PC-9 (cell line): ENCODE results near the gene AOC1. TPM values are rescaled to one million over a fixed set of nuclear protein-coding genes. Genes with fewer than 3 reads are reported as not detected.

Source experiments
- BruUV-seq: library from RNA; stranded (reverse); fragments of 400-500 nt; replicated peaks from 2 replicates; lab custom pipeline; 2021; lab: Mats Ljungman, UMichigan
- CTCF ChIA-PET: fragments of 300-600 bp; sonication (Branson Sonifier 250); formaldehyde crosslinking; loops from one replicate; lab custom pipeline; 2022; ENCODE audit warnings: antibody characterized with exemption; lab: Charles Lee
- POLR2A ChIA-PET: fragments of 300-600 bp; sonication (Branson Sonifier 250); formaldehyde crosslinking; loops from one replicate; lab custom pipeline; 2022; ENCODE audit warnings: antibody characterized with exemption; ENCODE audit not compliant: unreplicated experiment; lab: Charles Lee
- DNase-seq, 2 experiments: peaks; one replicate each; pipeline versions ENCODE4 v3.0.0 to v3.0.0-alpha.2; 2015 to 2022; ENCODE audit warnings: mixed read lengths in 1 of 2
- H2AFZ ChIP-seq: fragments of 200-600 bp; sonication (generic); 2 replicates; pipeline ENCODE4 v1.8.1; 2017; ENCODE audit warnings: antibody characterized with exemption
- H3F3A ChIP-seq: fragments of 200-600 bp; sonication (generic); 2 replicates; pipeline ENCODE4 v1.8.1; 2017; ENCODE audit warnings: antibody characterized with exemption, mild to moderate bottlenecking, low read depth; ENCODE audit not compliant: insufficient read depth
- H3K27ac ChIP-seq: fragments of 200-600 bp; sonication (generic); 2 replicates; pipeline ENCODE4 v1.6.1; 2016; ENCODE audit warnings: mixed run types
- H3K27me3 ChIP-seq: fragments of 200-600 bp; sonication (generic); 2 replicates; pipeline ENCODE4 v1.6.1; 2016; ENCODE audit warnings: low read depth, mixed run types; ENCODE audit not compliant: insufficient read depth
- H3K36me3 ChIP-seq: fragments of 200-600 bp; sonication (generic); 2 replicates; pipeline ENCODE4 v1.6.1; 2016; ENCODE audit warnings: low read depth, mixed run types
- H3K4me1 ChIP-seq: fragments of 200-600 bp; sonication (generic); replicated peaks from 2 replicates; pipeline ENCODE4 v1.6.1; 2016; ENCODE audit warnings: mixed run types; ENCODE audit not compliant: insufficient read depth
- H3K4me2 ChIP-seq: fragments of 200-600 bp; sonication (generic); 2 replicates; pipeline ENCODE4 v1.6.1; 2017; ENCODE audit warnings: mixed run types
- H3K4me3 ChIP-seq: fragments of 200-600 bp; sonication (generic); 2 replicates; pipeline ENCODE4 v1.6.1; 2016; ENCODE audit warnings: mixed run types
- H3K79me2 ChIP-seq: fragments of 200-600 bp; sonication (generic); 2 replicates; pipeline ENCODE4 v1.6.1; 2017; ENCODE audit warnings: low read depth, mixed run types
- H3K9me2 ChIP-seq: fragments of 200-600 bp; sonication (generic); 2 replicates; pipeline ENCODE4 v1.8.1; 2017; ENCODE audit warnings: mild to moderate bottlenecking; ENCODE audit not compliant: insufficient read depth
- H3K9me3 ChIP-seq: fragments of 200-600 bp; sonication (generic); 2 replicates; pipeline ENCODE4 v1.8.1; 2016; ENCODE audit warnings: low read depth; ENCODE audit not compliant: insufficient read depth
- H4K20me1 ChIP-seq: fragments of 200-600 bp; sonication (generic); 2 replicates; pipeline ENCODE4 v1.8.1; 2017; ENCODE audit not compliant: insufficient read depth
- CTCF ChIP-seq: fragments of 200-600 bp; sonication (generic); conservative IDR thresholded peaks from 2 replicates; pipeline ENCODE4 v1.6.1; 2017; ENCODE audit warnings: mixed run types, antibody characterized with exemption, mild to moderate bottlenecking, moderate library complexity
- EZH2 ChIP-seq: fragments of 200-600 bp; sonication (generic); IDR thresholded peaks from 2 replicates; pipeline ENCODE4 v1.8.0; 2017; ENCODE audit warnings: antibody characterized with exemption, low read depth
- intact Hi-C: fragments of 100-400 bp; cut with micrococcal nuclease; formaldehyde crosslinking; loops from one replicate; pipeline ENCODE4 v1.10.0; 2022; ENCODE audit not compliant: unreplicated experiment
- total RNA-seq: library from RNA; stranded (reverse); gene quantifications from 2 replicates; pipeline ENCODE4 v1.2.3, GENCODE V29; 2021

The AOC1 gene
- total RNA-seq, 1 experiment from 2014 or later: 11.4 TPM

- TF ChIP-seq EZH2: no peak
- no peak for TF ChIP-seq CTCF
- Histone ChIP-seq H3K27me3 (peaks cover 97% of the 10 kb centered on the region), H3K36me3 (no peaks in the 10 kb centered on the region), H3K4me2 (no peak overlapping the region), H3K9me3 (no peaks in the 10 kb centered on the region), H3F3A (no peaks in the 10 kb centered on the region), H3K4me1 (no peaks in the 10 kb centered on the region), H3K27ac (no peak overlapping the region), H3K9me2 (no peaks in the 10 kb centered on the region), H3K4me3 (no peak overlapping the region), H3K79me2 (no peaks in the 10 kb centered on the region), H4K20me1 (no peaks in the 10 kb centered on the region), H2AFZ (no peak overlapping the region)
- DNase-seq: no peak
- BruUV-seq: no TSS peak
- ChIA-PET CTCF (no interaction called here), POLR2A (no interaction called here)
- intact Hi-C loops: no loop called here
Observed at GRCh38 chr7:150848561-150849115, 3.7 kb upstream of the AOC1 start.

DNA sequence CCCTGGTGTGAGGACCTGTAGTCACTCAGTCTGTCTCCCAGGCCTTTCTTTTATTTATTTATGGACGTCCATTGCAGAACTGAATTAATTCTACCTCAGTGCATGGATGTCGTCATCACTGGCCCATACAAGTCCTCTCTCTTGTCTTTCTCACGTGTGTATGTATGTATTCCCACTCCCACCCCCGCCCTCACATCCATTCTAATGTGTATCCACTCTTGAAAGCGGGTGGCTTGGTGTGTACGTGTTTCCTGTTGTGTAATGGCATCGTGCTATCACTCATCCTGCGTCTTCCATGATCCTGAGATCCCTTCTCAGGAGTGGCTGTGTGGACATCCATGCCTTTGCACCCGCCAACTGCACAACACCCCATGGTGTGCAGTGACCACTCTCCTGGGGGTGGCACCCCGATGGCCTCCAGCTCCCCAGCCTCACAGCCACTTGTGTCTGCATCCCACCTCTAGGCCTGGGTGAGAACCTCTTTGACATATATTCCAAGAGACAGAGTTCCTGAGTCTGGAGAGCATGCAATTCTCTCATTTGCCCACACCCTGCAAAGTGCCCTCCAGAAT, 3.0 kb upstream of the AOC1 start:
- H3K4me2 ChIP-seq: no peak overlapping the region
- BruUV-seq: no TSS peak
- no peaks in the 10 kb centered on the region for H3K9me3 ChIP-seq
- no peak overlapping the region for H2AFZ ChIP-seq
- H3K4me3 ChIP-seq: no peak overlapping the region
- H3K4me1 ChIP-seq: no peaks in the 10 kb centered on the region
- CTCF ChIA-PET: no interaction called here
- H4K20me1 ChIP-seq: no peaks in the 10 kb centered on the region
- intact Hi-C loops: no loop called here
- H3K79me2 ChIP-seq: no peaks in the 10 kb centered on the region
- H3K27ac ChIP-seq: no peak overlapping the region
- peaks cover 97% of the 10 kb centered on the region for H3K27me3 ChIP-seq
- no peak for DNase-seq
- H3K36me3 ChIP-seq: no peaks in the 10 kb centered on the region
- POLR2A ChIA-PET: no interaction called here
- no peaks in the 10 kb centered on the region for H3F3A ChIP-seq
- no peaks in the 10 kb centered on the region for H3K9me2 ChIP-seq
- no peak for TF ChIP-seq CTCF
- no peak for TF ChIP-seq EZH2

- no peak overlapping the region for H3K27ac ChIP-seq
- no peaks in the 10 kb centered on the region for H3K4me1 ChIP-seq
- H3K9me3 ChIP-seq: no peaks in the 10 kb centered on the region
- H3F3A ChIP-seq: no peaks in the 10 kb centered on the region
- no peak overlapping the region for H3K4me2 ChIP-seq
- H3K79me2 ChIP-seq: no peaks in the 10 kb centered on the region
- H3K9me2 ChIP-seq: no peaks in the 10 kb centered on the region
- H3K36me3 ChIP-seq: no peaks in the 10 kb centered on the region
- no peaks in the 10 kb centered on the region for H4K20me1 ChIP-seq
- no TSS peak for BruUV-seq
- H2AFZ ChIP-seq: no peak overlapping the region
- peaks cover 97% of the 10 kb centered on the region for H3K27me3 ChIP-seq
- H3K4me3 ChIP-seq: no peak overlapping the region
- ChIA-PET CTCF (no interaction called here), POLR2A (no interaction called here)
- TF ChIP-seq EZH2: no peak
- TF ChIP-seq CTCF: no peak
- no peak for DNase-seq
- intact Hi-C loops: no loop called here
Observed at GRCh38 chr7:150850273-150850672, 2.0 kb upstream of the AOC1 start.
